Adrenal gland (tissue), 5 donors: ENCODE data around the gene BRD7.

ENCODE experiments used
- POLR2A ChIP-seq, 2 donors: fragments of 450-650 bp; IDR thresholded peaks; one replicate each; pipeline ENCODE4 v1.6.1; 2017; ENCODE audit warnings: antibody characterized with exemption in 2 of 2, mild to moderate bottlenecking in 2 of 2, moderate library complexity in 1 of 2
- TF ChIP-seq, protein P1 (sequence below), 6 experiments: fragments of 450-650 bp in 4 of 6; fragments of 200-600 bp in 2 of 6; sonication (generic) in 1 of 6; IDR thresholded peaks; 1 replicate in 5 of 6; 2 replicates in 1 of 6; pipeline versions ENCODE4 v1.5.1 to v1.8.0; 2016 to 2021; ENCODE audit warnings: antibody characterized with exemption in 6 of 6, mild to moderate bottlenecking in 2 of 6, moderate library complexity in 1 of 6
- donor health status: DM: no; HTN: no; CAD: no.

DNA sequence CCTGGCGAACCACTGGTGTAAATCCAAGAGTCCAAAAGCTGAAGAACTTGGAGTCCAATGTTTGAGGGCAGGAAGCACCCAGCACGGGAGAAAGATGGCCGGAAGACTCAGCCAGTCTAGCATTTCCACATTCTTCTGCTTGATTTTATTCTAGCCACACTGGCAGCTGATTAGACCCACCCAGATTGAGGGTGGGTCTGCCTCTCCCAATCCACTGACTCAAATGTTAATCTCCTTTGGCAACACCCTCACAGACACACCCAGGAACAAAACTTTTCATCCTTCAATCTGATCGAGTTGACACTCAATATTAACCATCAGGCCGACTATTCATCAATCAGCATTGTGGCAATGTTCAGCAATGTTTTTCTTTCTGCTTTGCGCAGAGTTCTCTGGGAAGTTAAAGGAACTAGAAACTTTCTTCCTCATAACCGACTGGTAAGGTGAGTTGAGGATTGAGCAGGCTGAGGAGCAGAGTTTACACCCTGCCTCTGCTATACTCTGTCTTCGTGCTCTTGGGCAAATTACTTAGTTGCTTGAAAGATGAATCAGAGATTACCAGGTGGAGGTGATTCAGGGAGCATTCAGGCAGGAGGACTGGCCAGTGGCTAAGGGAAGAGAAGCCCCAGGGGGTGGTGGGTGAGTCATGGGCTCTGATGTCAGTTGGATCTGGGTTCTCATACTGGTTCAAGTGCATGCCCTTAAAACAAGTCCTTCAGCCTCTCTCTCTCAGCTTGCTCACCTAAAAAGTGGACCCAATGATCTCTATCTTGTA lies 28.2 kb upstream of the BRD7 start:
- TF ChIP-seq, protein P1, sequence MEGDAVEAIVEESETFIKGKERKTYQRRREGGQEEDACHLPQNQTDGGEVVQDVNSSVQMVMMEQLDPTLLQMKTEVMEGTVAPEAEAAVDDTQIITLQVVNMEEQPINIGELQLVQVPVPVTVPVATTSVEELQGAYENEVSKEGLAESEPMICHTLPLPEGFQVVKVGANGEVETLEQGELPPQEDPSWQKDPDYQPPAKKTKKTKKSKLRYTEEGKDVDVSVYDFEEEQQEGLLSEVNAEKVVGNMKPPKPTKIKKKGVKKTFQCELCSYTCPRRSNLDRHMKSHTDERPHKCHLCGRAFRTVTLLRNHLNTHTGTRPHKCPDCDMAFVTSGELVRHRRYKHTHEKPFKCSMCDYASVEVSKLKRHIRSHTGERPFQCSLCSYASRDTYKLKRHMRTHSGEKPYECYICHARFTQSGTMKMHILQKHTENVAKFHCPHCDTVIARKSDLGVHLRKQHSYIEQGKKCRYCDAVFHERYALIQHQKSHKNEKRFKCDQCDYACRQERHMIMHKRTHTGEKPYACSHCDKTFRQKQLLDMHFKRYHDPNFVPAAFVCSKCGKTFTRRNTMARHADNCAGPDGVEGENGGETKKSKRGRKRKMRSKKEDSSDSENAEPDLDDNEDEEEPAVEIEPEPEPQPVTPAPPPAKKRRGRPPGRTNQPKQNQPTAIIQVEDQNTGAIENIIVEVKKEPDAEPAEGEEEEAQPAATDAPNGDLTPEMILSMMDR (IDR thresholded peaks at IDR 0.05), result no peak
- TF ChIP-seq POLR2A (IDR thresholded peaks at IDR 0.05), result no peak
